HG03432 (cell line): ENCODE data around the gene PGLYRP4.
"Not testable (repeated sequence)": the region's sequence is repeated elsewhere in the genome, so short reads cannot be mapped to it uniquely, and the experiment has no call there.

Experiments
- ATAC-seq: cut with Tn5 transposase; IDR thresholded peaks from one replicate; pipeline ENCODE4 v1.9.1; 2021; ENCODE audit warnings: mild to moderate bottlenecking, moderate library complexity; ENCODE audit not compliant: unreplicated experiment

The PGLYRP4 gene

GRCh38 chr1:153341431-153341934 lies 7.2 kb downstream of the PGLYRP4 start:
- no peak for ATAC-seq

GRCh38 chr1:153340356-153340755 lies 8.3 kb downstream of the PGLYRP4 start:
- ATAC-seq, result no peak

- no peak for ATAC-seq
These were observed 8.8 kb downstream of the PGLYRP4 start for GRCh38 chr1:153339802-153340201.

GRCh38 chr1:153337980-153338853 lies 10.4 kb downstream of the PGLYRP4 start:
- no peak for ATAC-seq

- no peak for ATAC-seq
These were observed 12.0 kb downstream of the PGLYRP4 start for GRCh38 chr1:153336650-153337049.

GRCh38 chr1:153333902-153334301 lies 14.7 kb downstream of the PGLYRP4 start:
- ATAC-seq, result no peak

- ATAC-seq, result no peak
These were observed 23.7 kb downstream of the PGLYRP4 start for GRCh38 chr1:153324912-153325311.

- no peak for ATAC-seq
These were observed 26.1 kb downstream of the PGLYRP4 start for GRCh38 chr1:153322568-153322967.

- not testable (repeated sequence) for ATAC-seq
These were observed 30.5 kb downstream of the PGLYRP4 start for GRCh38 chr1:153318145-153318544.

- ATAC-seq, result not testable (repeated sequence)
These were observed 32.6 kb downstream of the PGLYRP4 start for GRCh38 chr1:153316013-153316412.

- ATAC-seq, result not testable (repeated sequence)
These were observed 34.3 kb downstream of the PGLYRP4 start for GRCh38 chr1:153314388-153314787.

- ATAC-seq, result no peak
These were observed 35.4 kb downstream of the PGLYRP4 start for GRCh38 chr1:153313288-153313687.

- no peak for ATAC-seq
These were observed 36.0 kb downstream of the PGLYRP4 start, which contains the start of gene PGLYRP3 for GRCh38 chr1:153312570-153313186. Gene PGLYRP3 (minus strand): TSS chr1:153312952. CDS start chr1:153310665, 2,287 bp downstream.

- ATAC-seq, result no peak
These were observed 38.1 kb downstream of the PGLYRP4 start for GRCh38 chr1:153310526-153310925.

GRCh38 chr1:153309441-153309840 lies 39.2 kb downstream of the PGLYRP4 start:
- no peak for ATAC-seq

- no peak for ATAC-seq
These were observed 40.1 kb downstream of the PGLYRP4 start for GRCh38 chr1:153308540-153308939.

- no peak for ATAC-seq
These were observed 41.4 kb downstream of the PGLYRP4 start for GRCh38 chr1:153307221-153307600.

GRCh38 chr1:153306303-153307220 lies 42.1 kb downstream of the PGLYRP4 start:
- no peak for ATAC-seq

- ATAC-seq, result no peak
These were observed 43.0 kb downstream of the PGLYRP4 start for GRCh38 chr1:153305682-153306081.

GRCh38 chr1:153302308-153302707 lies 46.3 kb downstream of the PGLYRP4 start:
- ATAC-seq, result no peak

GRCh38 chr1:153293851-153294250 lies 54.8 kb downstream of the PGLYRP4 start:
- no peak for ATAC-seq
